Measurements from ENCODE around the gene MYL11. TPM values are rescaled to one million over a fixed set of nuclear protein-coding genes. Genes with fewer than 3 reads are reported as not detected.

The MYL11 gene
- polyA plus RNA-seq, 2 of the 4 experiments (the other 2 are of a cell fraction) = 0.46 TPM; not detected in 1

DNA sequence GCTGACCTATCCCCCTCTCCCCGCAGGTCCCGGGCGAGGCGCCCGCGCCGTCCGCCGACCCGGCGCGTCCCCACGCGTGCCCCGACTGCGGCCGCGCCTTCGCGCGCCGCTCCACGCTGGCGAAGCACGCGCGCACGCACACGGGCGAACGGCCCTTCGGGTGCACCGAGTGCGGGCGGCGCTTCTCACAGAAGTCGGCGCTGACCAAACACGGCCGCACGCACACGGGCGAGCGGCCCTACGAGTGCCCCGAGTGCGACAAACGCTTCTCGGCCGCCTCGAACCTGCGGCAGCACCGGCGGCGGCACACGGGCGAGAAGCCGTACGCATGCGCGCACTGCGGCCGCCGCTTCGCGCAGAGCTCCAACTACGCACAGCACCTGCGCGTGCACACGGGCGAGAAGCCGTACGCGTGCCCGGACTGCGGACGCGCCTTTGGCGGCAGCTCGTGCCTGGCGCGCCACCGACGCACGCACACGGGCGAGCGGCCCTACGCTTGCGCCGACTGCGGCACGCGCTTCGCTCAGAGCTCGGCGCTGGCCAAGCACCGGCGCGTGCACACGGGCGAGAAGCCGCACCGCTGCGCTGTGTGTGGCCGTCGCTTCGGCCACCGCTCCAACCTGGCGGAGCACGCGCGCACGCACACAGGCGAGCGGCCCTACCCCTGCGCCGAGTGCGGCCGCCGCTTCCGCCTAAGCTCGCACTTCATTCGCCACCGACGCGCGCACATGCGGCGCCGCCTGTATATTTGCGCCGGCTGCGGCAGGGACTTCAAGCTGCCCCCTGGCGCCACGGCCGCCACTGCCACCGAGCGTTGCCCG is 43.1 kb downstream of the MYL11 start (continued):
- peak; percentile 42; the same call in 2 of the 3 replicates for TF ChIP-seq SMC3 (IDR thresholded peaks at IDR 0.05)
- no peak for TF ChIP-seq ELK1 (IDR thresholded peaks at IDR 0.05; ENCODE audit: low read depth, low read length)
- TF ChIP-seq BHLHE40 (IDR thresholded peaks at IDR 0.05; ENCODE audit: low read depth, low read length) = peak; percentile 83
- peak; percentile 97; the same call in 1 of the 2 replicates for TF ChIP-seq RNF2 (IDR thresholded peaks at IDR 0.05; ENCODE audit: borderline replicate concordance, low read depth)
- TF ChIP-seq KDM1A (IDR thresholded peaks at IDR 0.05; ENCODE audit: low read depth) = peak; percentile 55; the same call in 1 of the 2 replicates
- TF ChIP-seq RAD21 (conservative IDR thresholded peaks at IDR 0.05 in 1 of 2, IDR thresholded peaks at IDR 0.05 in 1 of 2) = peak; percentile 8 to 26; a peak in 2 of 5 replicates
- no peak for TF ChIP-seq HOXA7 (CRISPR knock-in tag; IDR thresholded peaks at IDR 0.05)
- TF ChIP-seq TP53 (CRISPR knock-in tag; IDR thresholded peaks at IDR 0.05) = peak; percentile 77
- no peak; the same call in 1 of the 2 replicates for TF ChIP-seq ATOH8 (CRISPR knock-in tag; IDR thresholded peaks at IDR 0.05; ENCODE audit: low read depth)

DNA sequence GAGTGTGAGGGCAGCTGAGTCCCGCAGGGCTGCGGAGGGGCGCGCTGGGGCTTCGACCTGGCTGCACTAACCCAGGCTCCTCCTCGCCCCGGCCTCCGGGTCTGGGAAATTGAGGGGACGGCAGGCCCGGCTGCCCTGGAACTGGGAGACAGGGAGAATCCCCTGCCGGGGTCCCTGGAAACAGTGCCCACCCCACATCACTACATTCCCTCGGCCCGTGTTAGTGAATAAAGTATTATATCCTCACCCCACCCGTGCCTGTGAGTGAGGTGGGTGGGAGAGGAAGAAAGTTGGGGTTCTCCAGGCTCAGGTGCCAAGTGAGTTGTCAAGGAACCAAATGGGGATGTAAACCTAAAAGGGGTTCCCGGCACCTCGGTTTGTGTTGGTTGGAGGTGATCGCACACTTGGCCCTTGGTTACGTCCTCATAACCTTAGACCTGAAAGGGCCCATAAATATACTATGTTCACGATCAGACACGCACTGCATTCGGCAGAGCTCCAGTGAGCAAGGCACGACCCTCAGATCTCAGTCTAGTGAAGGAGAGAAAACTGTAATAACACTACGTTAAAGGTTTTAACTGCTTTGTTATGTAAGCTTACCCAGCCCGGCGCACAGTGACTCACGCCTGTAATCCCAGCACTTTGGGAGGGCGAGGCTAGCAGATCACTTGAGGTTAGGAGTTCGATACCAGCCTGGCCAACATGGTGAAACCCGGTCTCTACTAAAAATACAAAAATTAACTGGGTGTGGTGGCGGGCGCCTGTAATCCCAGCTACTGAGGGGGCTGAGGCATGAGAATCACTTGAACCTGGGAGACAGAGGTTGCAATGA is 44.0 kb downstream of the MYL11 start:
- POLR2A ChIA-PET = interaction anchor here (0.6 to 1.9 kb wide), 15 partner anchors 9 to 353 kb away, joined by 3 to 23 read pairs (median 4); partner anchors contain the start of genes ALDOA, CD2BP2, DCTPP1 and TBX6
- Histone ChIP-seq H3K27ac (peak overlapping the region; percentile 89 to 91), H3K4me3 (peak overlapping the region; percentile 66), H3K4me2 (peak overlapping the region; percentile 85), H3K4me1 (peaks cover 12% of the 10 kb centered on the region; the same call in 2 of the 3 replicates), H3K9me3 (no peaks in the 10 kb centered on the region)
- TF ChIP-seq HES2 (IDR thresholded peaks at IDR 0.05) (no peak), RAD21 (conservative IDR thresholded peaks at IDR 0.05 in 1 of 2, IDR thresholded peaks at IDR 0.05 in 1 of 2) (no peak), FOXS1 (CRISPR knock-in tag; IDR thresholded peaks at IDR 0.05) (no peak), MAFK (IDR thresholded peaks at IDR 0.05; ENCODE audit: partially characterized antibody) (no peak), NPAS2 (CRISPR knock-in tag; IDR thresholded peaks at IDR 0.05; ENCODE audit: borderline replicate concordance) (no peak), ZSCAN20 (CRISPR knock-in tag; IDR thresholded peaks at IDR 0.05) (no peak), CTCF (IDR thresholded peaks at IDR 0.05) (0 out of 3 replicates have a peak, but pooled peaks have one; percentile 3), EP300 (IDR thresholded peaks at IDR 0.05) (no peak), TFCP2L1 (CRISPR knock-in tag; IDR thresholded peaks at IDR 0.05) (0 out of 2 replicates have a peak, but pooled peaks have one; percentile 24), NFE2L2 (conservative IDR thresholded peaks at IDR 0.05; ENCODE audit: low read length) (no peak), EHMT2 (IDR thresholded peaks at IDR 0.05; ENCODE audit: low read depth) (no peak), EHF (CRISPR knock-in tag; IDR thresholded peaks at IDR 0.05) (no peak), HEYL (CRISPR knock-in tag; IDR thresholded peaks at IDR 0.05) (no peak), MYC (IDR thresholded peaks at IDR 0.05; ENCODE audit: borderline replicate concordance, low read length) (no peak), ZNF302 (CRISPR knock-in tag; IDR thresholded peaks at IDR 0.05) (no peak), PHF8 (IDR thresholded peaks at IDR 0.05; ENCODE audit: borderline replicate concordance, low read depth) (no peak), RNF2 (IDR thresholded peaks at IDR 0.05; ENCODE audit: borderline replicate concordance, low read depth) (0 out of 2 replicates have a peak, but pooled peaks have one; percentile 5), GATA3 (IDR thresholded peaks at IDR 0.05; ENCODE audit: borderline replicate concordance) (no peak), HOXB13 (CRISPR knock-in tag; IDR thresholded peaks at IDR 0.05; ENCODE audit: low read depth) (no peak)
- TF ChIP-seq, protein P1, sequence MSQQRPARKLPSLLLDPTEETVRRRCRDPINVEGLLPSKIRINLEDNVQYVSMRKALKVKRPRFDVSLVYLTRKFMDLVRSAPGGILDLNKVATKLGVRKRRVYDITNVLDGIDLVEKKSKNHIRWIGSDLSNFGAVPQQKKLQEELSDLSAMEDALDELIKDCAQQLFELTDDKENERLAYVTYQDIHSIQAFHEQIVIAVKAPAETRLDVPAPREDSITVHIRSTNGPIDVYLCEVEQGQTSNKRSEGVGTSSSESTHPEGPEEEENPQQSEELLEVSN (IDR thresholded peaks at IDR 0.05; ENCODE audit: borderline replicate concordance, low read depth) = no peak
- DNase-seq (ENCODE audit: low read depth in 1 of 2, low spot score in 1 of 2) (peak in 1 of 2 experiments; percentile 36), FAIRE-seq (no peak), ATAC-seq (peak; percentile 1 to 7; a peak in 2 of 6 replicates)
- CTCF ChIA-PET = interaction anchor here (0.5 to 5.3 kb wide), 16 partner anchors 8 to 383 kb away, joined by 3 to 68 read pairs (median 4); partner anchors contain the start of genes DCTPP1, ZNF48 and ZNF771
- 68% methylated on average over 27 of the region's 31 CpGs for WGBS (ENCODE audit: missing lambda C conversion rate)
